HG03457 (cell line): ENCODE results near the gene KRT77.
"Not testable (repeated sequence)": the region's sequence is repeated elsewhere in the genome, so short reads cannot be mapped to it uniquely, and the experiment has no call there.

ENCODE experiments used
- ATAC-seq: cut with Tn5 transposase; IDR thresholded peaks from one replicate; pipeline ENCODE4 v1.9.1; 2021; ENCODE audit warnings: moderate number of reproducible peaks; ENCODE audit not compliant: unreplicated experiment

The KRT77 gene

GRCh38 chr12:52677671-52678070 is 25.7 kb downstream of the KRT77 start:
- no peak for ATAC-seq

DNA sequence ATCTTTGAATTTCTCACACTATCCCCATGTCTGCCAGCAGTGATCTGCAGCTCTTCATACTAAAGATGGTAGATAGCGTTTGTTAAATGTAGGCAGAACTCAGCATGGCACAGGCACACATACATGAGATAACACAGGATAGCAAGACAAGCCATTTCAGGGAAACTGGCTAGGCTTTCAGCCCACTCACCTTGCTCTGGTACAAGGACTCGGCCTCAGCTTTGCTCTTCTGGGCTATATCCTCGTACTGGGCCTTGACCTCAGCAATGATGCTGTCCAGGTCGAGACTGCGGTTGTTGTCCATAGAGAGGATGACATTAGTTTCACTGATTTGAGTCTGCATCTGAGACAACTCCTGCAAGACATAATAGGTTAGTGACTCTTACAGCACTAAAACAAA is 26.2 kb downstream of the KRT77 start:
- no peak for ATAC-seq

DNA sequence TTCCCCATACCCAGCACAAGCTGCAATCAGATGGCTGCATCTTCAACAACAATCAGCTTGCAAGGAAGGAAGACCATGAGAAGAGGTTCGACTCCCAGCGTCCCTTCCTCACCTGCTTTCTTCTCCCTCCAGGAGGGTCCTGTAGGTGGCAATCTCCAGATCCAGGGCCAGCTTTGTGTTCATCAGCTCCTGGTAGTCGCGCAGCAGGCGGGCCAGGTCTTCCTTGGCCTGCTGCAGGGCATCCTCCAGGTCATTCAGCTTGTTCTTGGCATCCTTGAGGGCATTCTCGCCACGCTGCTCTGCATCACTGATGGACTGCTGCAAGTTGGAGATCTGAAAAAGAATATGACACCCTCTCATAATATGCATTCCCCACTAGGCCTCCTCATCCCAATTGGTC is 27.2 kb downstream of the KRT77 start:
- no peak for ATAC-seq

- ATAC-seq: no peak
Measured at GRCh38 chr12:52675301-52675701, 28.0 kb downstream of the KRT77 start.

- no peak for ATAC-seq
Measured at GRCh38 chr12:52674433-52674775, 28.9 kb downstream of the KRT77 start.

GRCh38 chr12:52673713-52674432 is 29.5 kb downstream of the KRT77 start:
- no peak for ATAC-seq

GRCh38 chr12:52673217-52673616 is 30.1 kb downstream of the KRT77 start:
- no peak for ATAC-seq

DNA sequence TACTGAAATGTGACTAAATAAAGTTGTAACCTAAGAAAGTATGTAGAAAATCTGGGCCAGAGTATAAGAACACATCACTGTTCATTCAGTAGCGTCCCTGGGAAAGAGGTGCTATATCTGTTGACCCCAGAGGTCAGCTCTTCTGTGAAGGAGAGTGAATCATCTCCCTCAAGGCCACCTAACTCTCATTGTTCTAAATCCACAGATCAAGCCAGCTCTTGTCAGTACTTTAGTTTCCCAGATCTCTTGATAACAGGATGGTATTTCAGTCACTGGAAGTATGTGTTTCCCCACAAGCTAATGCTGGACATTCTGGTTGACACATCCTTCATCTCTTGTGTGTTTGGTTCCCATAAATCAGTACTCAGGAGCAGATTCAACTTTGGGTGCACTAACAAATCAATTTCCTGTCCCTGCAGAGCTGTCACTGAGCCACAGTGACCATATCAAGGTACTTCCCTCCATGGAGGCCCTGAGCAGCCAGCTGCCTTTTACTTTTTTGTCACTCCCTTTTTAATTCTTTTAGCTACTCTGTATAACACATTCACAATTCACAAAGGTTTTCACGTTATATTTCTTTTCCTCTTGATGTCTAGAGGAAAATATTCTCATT is 30.9 kb downstream of the KRT77 start:
- ATAC-seq: no peak

GRCh38 chr12:52670961-52671360 is 32.4 kb downstream of the KRT77 start:
- no peak for ATAC-seq

- ATAC-seq: no peak
Measured at GRCh38 chr12:52670506-52670905, 32.8 kb downstream of the KRT77 start.

DNA sequence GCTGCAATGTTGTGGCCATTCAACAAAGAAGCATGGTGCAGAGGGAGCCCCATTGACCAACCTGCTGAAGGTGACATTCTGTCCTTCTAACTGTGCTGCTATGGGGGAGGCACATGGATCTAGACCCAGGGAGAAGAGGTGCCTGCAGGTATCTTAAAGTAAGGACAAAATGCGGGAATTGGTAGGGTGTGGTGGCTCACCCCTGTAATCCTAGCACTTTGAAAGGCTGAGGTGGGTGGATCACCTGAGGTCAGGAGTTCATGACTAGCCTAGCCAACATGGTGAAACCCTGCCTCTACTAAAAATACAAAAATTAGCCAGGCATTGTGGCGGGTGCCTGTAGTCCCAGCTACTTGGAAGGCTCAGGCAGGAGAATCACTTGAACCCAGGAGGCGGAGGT is 33.4 kb downstream of the KRT77 start:
- ATAC-seq: not testable (repeated sequence)

DNA sequence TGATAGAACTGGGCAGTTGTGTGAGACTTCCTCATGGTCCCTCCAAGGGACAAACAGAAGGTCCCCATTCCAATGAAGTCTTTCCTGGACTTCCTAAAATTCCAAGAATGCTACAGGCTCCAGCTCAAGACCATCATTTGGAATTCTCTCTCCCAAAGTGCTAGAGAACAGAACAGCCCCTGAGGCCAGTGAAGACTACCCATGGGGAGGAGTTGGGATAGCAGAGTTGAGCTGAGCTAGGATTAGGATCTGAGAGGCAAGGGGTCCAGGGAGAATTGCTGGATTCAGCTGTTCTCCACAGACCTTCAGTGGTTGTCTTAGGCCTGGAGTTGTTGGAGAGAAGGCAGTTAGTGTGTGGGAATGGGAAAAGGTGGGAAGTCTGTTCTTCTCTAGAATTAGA is 33.9 kb downstream of the KRT77 start:
- no peak for ATAC-seq

- ATAC-seq: no peak
Measured at GRCh38 chr12:52667931-52668330, 35.4 kb downstream of the KRT77 start.

DNA sequence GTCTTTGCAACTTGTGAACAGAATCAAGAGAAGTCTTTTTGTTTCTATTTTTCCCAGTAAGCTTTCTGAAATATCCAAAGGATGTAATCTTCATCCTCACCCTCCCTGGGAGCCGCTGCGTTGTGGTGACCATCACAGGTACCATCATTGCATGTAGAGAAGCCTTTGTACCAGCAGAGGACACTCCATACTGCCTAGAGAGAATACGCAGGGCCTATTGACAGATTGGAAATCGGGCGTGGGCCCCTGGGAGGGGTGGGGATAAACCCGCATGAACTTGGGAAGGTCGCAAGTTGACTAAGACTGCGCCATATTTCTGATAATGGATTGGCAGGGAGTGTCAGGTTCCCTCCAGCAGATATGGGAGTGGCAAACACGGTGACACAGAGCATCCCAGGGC is 35.8 kb downstream of the KRT77 start:
- no peak for ATAC-seq

DNA sequence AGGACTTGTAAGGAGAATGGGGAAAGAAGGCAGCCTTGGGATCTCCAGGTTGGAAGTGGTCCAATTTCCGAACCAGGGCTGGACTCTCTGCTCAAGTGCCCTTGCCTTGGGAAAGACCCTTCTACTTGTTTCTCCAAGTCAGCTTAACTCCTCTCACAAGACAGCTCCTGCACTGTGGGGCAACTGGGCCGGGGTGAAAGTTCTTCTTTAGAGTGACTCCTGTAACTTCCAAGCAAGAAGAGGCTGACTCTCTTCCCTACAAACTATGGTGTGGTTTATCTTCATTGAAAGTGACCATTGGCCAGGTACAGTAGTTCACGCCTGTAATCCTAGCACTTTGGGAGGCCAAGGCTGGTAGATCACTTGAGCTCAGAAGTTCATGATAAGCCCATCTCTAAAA is 36.9 kb downstream of the KRT77 start:
- no peak for ATAC-seq

GRCh38 chr12:52663420-52663819 is 39.9 kb downstream of the KRT77 start:
- ATAC-seq: no peak

GRCh38 chr12:52662918-52663229 is 40.5 kb downstream of the KRT77 start:
- no peak for ATAC-seq

GRCh38 chr12:52662093-52662917 is 41.0 kb downstream of the KRT77 start:
- no peak for ATAC-seq

GRCh38 chr12:52661668-52662067 is 41.7 kb downstream of the KRT77 start:
- ATAC-seq: no peak

GRCh38 chr12:52660934-52661499 is 42.3 kb downstream of the KRT77 start:
- no peak for ATAC-seq

- ATAC-seq: no peak
Measured at GRCh38 chr12:52659951-52660350, 43.4 kb downstream of the KRT77 start.

DNA sequence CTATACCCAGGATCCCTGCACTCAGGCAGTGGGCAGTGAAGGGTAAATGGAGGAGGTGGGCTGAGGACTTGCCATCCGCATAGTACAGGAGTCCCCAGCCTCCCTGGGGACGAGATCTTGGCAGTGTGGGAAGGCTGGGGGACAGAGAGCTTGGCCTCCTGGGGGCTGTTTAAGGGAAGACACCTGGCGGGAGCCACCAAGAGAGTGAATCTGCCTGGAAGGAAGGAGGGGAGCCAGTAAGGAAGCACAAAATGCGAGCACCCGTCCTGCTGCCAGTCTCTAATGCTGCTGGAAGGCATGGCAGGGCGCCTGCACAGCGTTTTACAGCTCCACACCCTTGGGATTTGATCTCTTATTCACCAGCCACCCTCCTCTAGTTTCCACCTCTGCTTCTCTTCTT is 43.9 kb downstream of the KRT77 start:
- ATAC-seq: no peak
